Omental fat pad (tissue), 4 donors: ENCODE measurements around the gene CFAP43. TPM values are rescaled to one million over a fixed set of nuclear protein-coding genes. Genes with fewer than 3 reads are reported as not detected.

ENCODE experiments used
- ATAC-seq: fragments of 150-250 bp; one replicate; pipeline ENCODE4 v1.9.1; 2016; ENCODE audit warnings: mild to moderate bottlenecking, moderate library complexity; ENCODE audit not compliant: low FRiP score
- DNase-seq: peaks from one replicate; pipeline ENCODE4 v3.0.0-alpha.2; 2019; ENCODE audit warnings: low spot score
- CTCF ChIP-seq, 3 donors: fragments of 450-650 bp; IDR thresholded peaks; one replicate each; pipeline ENCODE4 v1.5.1; 2016 to 2017; ENCODE audit warnings: antibody characterized with exemption in 3 of 3, mild to moderate bottlenecking in 3 of 3, moderate library complexity in 2 of 3
- total RNA-seq, 4 donors: library from RNA; depleted of rRNA; stranded (reverse); fragments of >200 nt; gene quantifications; one replicate each; pipeline ENCODE4 v1.1.0, GENCODE V29; 2016

CFAP43 gene
- under 1 TPM in 3 of 4 donors, not detected in 1; 0.38 to 0.84 (median 0.60) TPM for total RNA-seq

GRCh38 chr10:104231784-104232612 lies at the start of gene CFAP43:
TSS of gene CFAP43 (minus strand) at chr10:104232364. CDS start at chr10:104232246, 118 bp downstream.
- DNase-seq, result peak; percentile 100
- ATAC-seq, result peak; percentile 100
- TF ChIP-seq CTCF (IDR thresholded peaks at IDR 0.05), result no peak

- ATAC-seq, result no peak
- no peak for TF ChIP-seq CTCF (IDR thresholded peaks at IDR 0.05)
Observed at GRCh38 chr10:104281694-104282093, 49.5 kb upstream of the CFAP43 start.

GRCh38 chr10:104279550-104280259 lies 47.5 kb upstream of the CFAP43 start:
- no peak for ATAC-seq
- no peak for DNase-seq
- no peak for TF ChIP-seq CTCF (IDR thresholded peaks at IDR 0.05)

More at GRCh38 chr10:104281694-104282093, 49.5 kb upstream of the CFAP43 start:
- no peak for DNase-seq

- no peak for TF ChIP-seq CTCF (IDR thresholded peaks at IDR 0.05)
- DNase-seq (no peak), ATAC-seq (no peak)
Observed at GRCh38 chr10:104277785-104278184, 45.6 kb upstream of the CFAP43 start.

GRCh38 chr10:104276192-104276591 lies 44.0 kb upstream of the CFAP43 start:
- ATAC-seq (no peak), DNase-seq (no peak)
- no peak for TF ChIP-seq CTCF (IDR thresholded peaks at IDR 0.05)

- peak in 1 of 3 donors; percentile 9 for TF ChIP-seq CTCF (IDR thresholded peaks at IDR 0.05)
- ATAC-seq (peak; percentile 65), DNase-seq (no peak)
Observed at GRCh38 chr10:104274762-104275721, 42.9 kb upstream of the CFAP43 start.
